Mesendoderm (in vitro differentiated cells): ENCODE results near the gene G2E3.

Experiments used
- DNase-seq: peaks from one replicate; pipeline ENCODE4 v3.0.0; 2013
- H2AK5ac ChIP-seq: 2 replicates; pipeline ENCODE4 v1.6.1; 2013; ENCODE audit warnings: low read length, inconsistent platforms
- H2BK120ac ChIP-seq: 2 replicates; pipeline ENCODE4 v1.6.1; 2013; ENCODE audit warnings: low read depth, mild to moderate bottlenecking, low read length, moderate library complexity, mixed read lengths
- H2BK15ac ChIP-seq: replicated peaks from 2 replicates; pipeline ENCODE4 v1.6.1; 2013; ENCODE audit warnings: low read depth, mild to moderate bottlenecking, moderate library complexity
- H2BK5ac ChIP-seq: 2 replicates; pipeline ENCODE4 v1.6.1; 2013; ENCODE audit warnings: low read length, inconsistent platforms
- H3K18ac ChIP-seq: 2 replicates; pipeline ENCODE4 v1.6.1; 2013; ENCODE audit warnings: mild to moderate bottlenecking, low read length, mixed read lengths
- H3K23ac ChIP-seq: one replicate; pipeline ENCODE4 v1.6.1; 2013; ENCODE audit warnings: low read length
- H3K27ac ChIP-seq: 2 replicates; pipeline ENCODE4 v1.5.1; 2013; ENCODE audit warnings: low read depth, mild to moderate bottlenecking, inconsistent platforms, low read length, moderate library complexity
- H3K27me3 ChIP-seq: 2 replicates; pipeline ENCODE4 v1.6.1; 2013; ENCODE audit warnings: low read length, control low read depth, mild to moderate bottlenecking, inconsistent platforms; ENCODE audit not compliant: insufficient read depth, poor library complexity
- H3K36me3 ChIP-seq: 2 replicates; pipeline ENCODE4 v1.6.1; 2013; ENCODE audit warnings: low read length, inconsistent platforms; ENCODE audit not compliant: control insufficient read depth, insufficient read depth
- H3K4ac ChIP-seq: one replicate; pipeline ENCODE4 v1.6.1; 2013; ENCODE audit warnings: low read depth, mild to moderate bottlenecking, low read length, moderate library complexity
- H3K4me1 ChIP-seq: 2 replicates; pipeline ENCODE4 v1.6.1; 2013; ENCODE audit warnings: low read depth, low read length, inconsistent platforms; ENCODE audit not compliant: control insufficient read depth
- H3K4me2 ChIP-seq: 2 replicates; pipeline ENCODE4 v1.6.1; 2013; ENCODE audit warnings: low read length
- H3K4me3 ChIP-seq: 2 replicates; pipeline ENCODE4 v1.5.1; 2013; ENCODE audit warnings: mild to moderate bottlenecking, low read length
- H3K56ac ChIP-seq: one replicate; pipeline ENCODE4 v1.6.1; 2013; ENCODE audit warnings: low read length
- H3K79me1 ChIP-seq: 2 replicates; pipeline ENCODE4 v1.6.1; 2013; ENCODE audit warnings: low read length, inconsistent platforms
- H3K79me2 ChIP-seq: 2 replicates; pipeline ENCODE4 v1.6.1; 2013; ENCODE audit warnings: mild to moderate bottlenecking, low read length; ENCODE audit not compliant: control insufficient read depth, insufficient read depth
- H3K9ac ChIP-seq: 2 replicates; pipeline ENCODE4 v1.6.1; 2013; ENCODE audit warnings: low read length, inconsistent platforms
- H4K5ac ChIP-seq: one replicate; pipeline ENCODE4 v1.6.1; 2013; ENCODE audit warnings: low read length
- H4K8ac ChIP-seq: one replicate; pipeline ENCODE4 v1.6.1; 2013; ENCODE audit warnings: low read depth, mild to moderate bottlenecking, control low read depth, low read length, moderate library complexity
- WGBS: extraction: QIAGEN DNeasy Blood & Tissue Kit; methylation state at CpG from one replicate; pipeline ENCODE4 v1.1.7; 2013; ENCODE audit warnings: low lambda C conversion rate, missing lambda C conversion rate; ENCODE audit not compliant: insufficient coverage; ENCODE audit errors: extremely low coverage; 5-methylcytosine and 5-hydroxymethylcytosine counted together

Gene G2E3

DNA sequence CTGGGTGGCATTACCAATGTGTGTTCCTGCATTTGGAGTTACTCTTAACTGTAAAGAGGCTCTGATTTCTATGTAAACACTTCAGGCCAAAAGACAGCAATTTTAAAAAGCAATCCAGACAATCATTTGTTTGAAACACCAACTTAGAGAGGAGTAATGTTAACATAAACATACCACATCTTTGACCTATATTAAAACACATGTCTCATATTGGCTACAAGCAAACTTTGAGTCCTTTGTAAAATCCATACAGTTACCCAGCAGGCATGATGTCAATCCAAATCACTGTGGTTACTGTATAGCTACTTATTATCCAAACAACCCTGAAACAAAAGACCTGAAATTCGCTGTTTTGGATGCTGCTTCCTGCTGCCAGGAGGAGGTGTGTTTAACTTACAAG lies 7.5 kb upstream of the G2E3 start:
- WGBS, result no CpG with 5 or more reads among the region's 1 CpG
- no peak overlapping the region for H3K18ac ChIP-seq
- H2BK15ac ChIP-seq, result no peak overlapping the region
- no peak overlapping the region for H2AK5ac ChIP-seq
- H3K4ac ChIP-seq, result no peak overlapping the region
- no peaks in the 10 kb centered on the region for H3K4me1 ChIP-seq
- no peak overlapping the region for H2BK5ac ChIP-seq
- H3K79me2 ChIP-seq, result no peaks in the 10 kb centered on the region
- H3K4me3 ChIP-seq, result no peak overlapping the region
- no peak overlapping the region for H3K27ac ChIP-seq
- H3K9ac ChIP-seq, result no peak overlapping the region
- H3K27me3 ChIP-seq, result no peaks in the 10 kb centered on the region
- no peak overlapping the region for H2BK120ac ChIP-seq
- H3K23ac ChIP-seq, result no peak overlapping the region
- no peaks in the 10 kb centered on the region for H3K79me1 ChIP-seq
- H4K8ac ChIP-seq, result no peak overlapping the region
- no peak overlapping the region for H3K4me2 ChIP-seq
- DNase-seq, result no peak
- H3K56ac ChIP-seq, result no peak overlapping the region
- no peak overlapping the region for H4K5ac ChIP-seq
- H3K36me3 ChIP-seq, result no peaks in the 10 kb centered on the region

DNA sequence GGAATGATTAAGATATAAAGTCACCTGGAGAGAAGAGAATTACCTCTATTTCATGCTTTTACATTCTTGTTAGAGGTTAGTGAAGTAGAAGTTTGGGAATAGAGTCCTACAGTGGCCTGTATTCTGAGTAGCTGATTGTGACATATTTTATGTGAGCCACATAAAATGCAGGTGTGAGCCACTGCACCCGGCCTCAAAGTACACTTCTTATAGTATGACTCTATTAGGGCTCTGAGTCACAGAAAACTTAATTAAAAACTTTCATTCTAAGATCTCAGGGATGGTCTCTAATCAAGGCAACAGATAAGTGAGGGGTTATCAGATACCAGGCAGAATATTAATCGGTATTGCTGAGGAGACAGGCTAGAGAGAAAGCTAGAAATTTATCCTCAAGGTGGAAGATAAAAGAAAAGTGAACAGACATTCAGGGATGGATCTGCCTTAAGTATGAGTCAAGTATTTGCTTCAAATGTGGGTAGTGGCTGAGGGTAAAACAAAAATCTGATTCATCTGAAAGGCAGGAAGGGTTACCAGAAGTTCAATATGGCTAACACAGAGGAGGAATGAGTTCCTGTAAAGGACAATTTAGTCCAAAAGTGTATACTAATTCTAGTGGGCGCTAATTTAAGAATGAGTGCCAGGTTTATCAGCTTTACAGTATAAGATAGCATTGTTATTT lies 5.5 kb upstream of the G2E3 start:
- no peak overlapping the region for H3K18ac ChIP-seq
- H2BK120ac ChIP-seq, result no peak overlapping the region
- no peak overlapping the region for H3K4ac ChIP-seq
- no peak overlapping the region for H3K4me3 ChIP-seq
- H2AK5ac ChIP-seq, result no peak overlapping the region
- no peak overlapping the region for H3K23ac ChIP-seq
- H3K27me3 ChIP-seq, result no peaks in the 10 kb centered on the region
- H2BK5ac ChIP-seq, result no peak overlapping the region
- no peak overlapping the region for H4K8ac ChIP-seq
- H3K79me2 ChIP-seq, result no peaks in the 10 kb centered on the region
- H3K36me3 ChIP-seq, result no peaks in the 10 kb centered on the region
- WGBS, result no CpG with 5 or more reads among the region's 3 CpGs
- H3K56ac ChIP-seq, result no peak overlapping the region
- H3K27ac ChIP-seq, result no peak overlapping the region
- H3K4me2 ChIP-seq, result no peak overlapping the region
- H3K4me1 ChIP-seq, result peaks cover 1% of the 10 kb centered on the region
- H3K9ac ChIP-seq, result no peak overlapping the region
- no peak overlapping the region for H4K5ac ChIP-seq
- no peak for DNase-seq
- no peaks in the 10 kb centered on the region for H3K79me1 ChIP-seq
- no peak overlapping the region for H2BK15ac ChIP-seq

DNA sequence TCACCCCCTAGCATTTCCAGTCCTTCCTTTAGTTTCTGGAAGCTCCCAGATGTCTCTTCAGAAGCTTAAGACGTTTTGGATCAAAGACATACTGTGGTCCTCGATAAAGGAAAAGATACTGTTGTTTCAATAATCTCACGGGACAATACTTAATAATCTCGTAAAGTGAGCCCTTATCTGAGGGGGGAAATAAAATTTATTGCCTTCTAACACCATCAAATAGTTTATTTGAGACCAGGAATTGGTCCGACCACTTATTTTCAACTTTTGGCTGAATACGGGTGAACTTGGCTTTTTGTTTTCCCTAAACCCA lies 640 bp upstream of the G2E3 start:
- DNase-seq, result no peak
- Histone ChIP-seq H3K4me2 (peak overlapping the region; percentile 15), H4K8ac (peak overlapping the region; percentile 0), H3K36me3 (no peaks in the 10 kb centered on the region), H3K4me3 (no peak overlapping the region), H4K5ac (peak overlapping the region; percentile 5), H3K27me3 (no peaks in the 10 kb centered on the region), H2BK120ac (no peak overlapping the region), H3K9ac (peak overlapping the region; percentile 64), H2AK5ac (no peak overlapping the region), H3K79me2 (peaks cover 33% of the 10 kb centered on the region), H3K4ac (no peak overlapping the region), H2BK5ac (no peak overlapping the region), H3K18ac (peak overlapping the region; percentile 33), H3K79me1 (peaks cover 4% of the 10 kb centered on the region), H3K27ac (peak overlapping the region; percentile 29), H2BK15ac (no peak overlapping the region), H3K56ac (peak overlapping the region; percentile 61), H3K4me1 (peaks cover 5% of the 10 kb centered on the region), H3K23ac (no peak overlapping the region)
- WGBS, result no CpG with 5 or more reads among the region's 6 CpGs

DNA sequence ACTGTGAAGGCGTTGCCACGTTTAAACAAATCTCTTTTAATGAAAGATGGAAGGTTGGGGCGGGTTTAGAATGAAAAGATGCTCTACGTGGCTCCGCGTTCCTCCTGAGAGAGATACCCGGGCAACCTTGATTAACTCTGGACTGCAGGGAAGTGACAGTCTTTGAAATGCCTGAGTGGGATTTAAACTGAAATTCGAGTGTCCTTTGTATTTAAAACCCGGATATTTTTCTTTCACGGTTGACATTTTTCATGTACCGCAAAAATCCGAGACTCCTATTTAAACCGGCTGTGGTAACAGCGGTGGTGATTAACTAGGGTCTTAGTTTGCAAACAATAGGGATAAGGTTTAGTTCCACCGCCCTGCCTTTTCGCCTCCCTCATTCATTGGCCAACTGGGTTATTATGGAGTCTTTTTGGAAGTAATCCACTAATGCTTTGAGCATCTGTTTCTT lies 707 bp downstream of the G2E3 start:
- H3K36me3 ChIP-seq, result no peaks in the 10 kb centered on the region
- no peaks in the 10 kb centered on the region for H3K27me3 ChIP-seq
- H4K5ac ChIP-seq, result no peak overlapping the region
- H2BK120ac ChIP-seq, result peak overlapping the region; percentile 84
- no CpG with 5 or more reads among the region's 16 CpGs for WGBS
- no peak overlapping the region for H2BK15ac ChIP-seq
- H3K9ac ChIP-seq, result peak overlapping the region; percentile 97
- peak overlapping the region; percentile 95 for H3K18ac ChIP-seq
- peaks cover 4% of the 10 kb centered on the region for H3K79me1 ChIP-seq
- H4K8ac ChIP-seq, result no peak overlapping the region
- peak overlapping the region; percentile 82 for H3K27ac ChIP-seq
- H3K4ac ChIP-seq, result peak overlapping the region; percentile 83
- no peak overlapping the region for H3K23ac ChIP-seq
- peak overlapping the region; percentile 99 for H3K4me3 ChIP-seq
- peaks cover 44% of the 10 kb centered on the region for H3K79me2 ChIP-seq
- peak; percentile 72 for DNase-seq
- H3K4me2 ChIP-seq, result peak overlapping the region; percentile 30
- peaks cover 5% of the 10 kb centered on the region for H3K4me1 ChIP-seq
- H2BK5ac ChIP-seq, result no peak overlapping the region
- H2AK5ac ChIP-seq, result no peak overlapping the region
- peak overlapping the region; percentile 98 for H3K56ac ChIP-seq

DNA sequence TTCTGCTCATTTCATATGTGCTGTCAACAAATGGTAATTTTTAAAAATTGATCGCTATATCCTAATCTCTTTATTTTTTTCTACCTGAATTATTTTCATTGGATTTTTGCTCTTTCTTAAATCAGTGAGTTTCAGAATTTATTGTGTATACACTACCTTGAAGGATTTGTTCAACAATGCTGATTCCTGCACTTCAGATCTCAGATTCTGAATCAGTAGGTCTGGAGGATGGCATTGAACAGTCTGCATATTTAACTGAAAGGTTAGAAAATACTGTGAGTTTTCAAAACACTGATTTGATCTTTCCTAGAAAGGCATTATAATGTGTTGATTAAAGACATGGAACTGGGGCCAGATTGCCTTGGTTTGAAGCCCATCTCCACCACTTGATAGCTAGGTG lies 1.6 kb downstream of the G2E3 start:
- Histone ChIP-seq H3K27ac (no peak overlapping the region), H3K79me1 (peaks cover 4% of the 10 kb centered on the region), H4K8ac (no peak overlapping the region), H3K79me2 (peaks cover 46% of the 10 kb centered on the region), H3K56ac (peak overlapping the region; percentile 53), H2BK5ac (no peak overlapping the region), H3K27me3 (no peaks in the 10 kb centered on the region), H3K4ac (no peak overlapping the region), H2BK120ac (no peak overlapping the region), H3K9ac (peak overlapping the region; percentile 57), H3K18ac (no peak overlapping the region), H3K4me2 (peak overlapping the region; percentile 32), H3K4me3 (peak overlapping the region; percentile 11), H3K36me3 (no peaks in the 10 kb centered on the region), H4K5ac (no peak overlapping the region), H2AK5ac (no peak overlapping the region), H2BK15ac (no peak overlapping the region), H3K4me1 (peaks cover 5% of the 10 kb centered on the region), H3K23ac (no peak overlapping the region)
- no CpG with 5 or more reads among the region's 1 CpG for WGBS
- no peak for DNase-seq
